Myometrial cell (primary cell): Measurements from ENCODE around the gene TCF20. TPM values are rescaled to one million over a fixed set of nuclear protein-coding genes. Genes with fewer than 3 reads are reported as not detected.

Experiments used
- total RNA-seq: library from RNA; depleted of rRNA; stranded (reverse); fragments of >200 nt; gene quantifications from 2 replicates; pipeline ENCODE4 v1.2.3, GENCODE V29; 2015

The TCF20 gene
- total RNA-seq, result 19.3 and 25.2 TPM in 2 replicates

GRCh38 chr22:42270510-42271190 is at the start of gene TCF20:
TCF20 (minus strand) TSS chr22:42270653; CDS start chr22:42215305, 55,348 bp downstream.

Other genes with a start within 250 kb of the TCF20 start
- gene NAGA, start 199.8 kb downstream of the TCF20 start, total RNA-seq, result 55.3 and 63.1 TPM in 2 replicates
- gene PHETA2, start 196.4 kb downstream of the TCF20 start, total RNA-seq, result 27.5 and 29.4 TPM in 2 replicates
- 4.6 and 6.0 TPM in 2 replicates for gene SMDT1, start 191.0 kb downstream of the TCF20 start, total RNA-seq
- gene NDUFA6, start 179.9 kb downstream of the TCF20 start, total RNA-seq, result 70.2 and 84.5 TPM in 2 replicates
- gene CYP2D6, start 139.8 kb downstream of the TCF20 start, total RNA-seq, result not detected in 2 replicates
- gene NFAM1, start 161.8 kb upstream of the TCF20 start, total RNA-seq, result 0.18 TPM in 1 of 2 replicates, not detected in the other
- gene RRP7A, start 249.1 kb upstream of the TCF20 start, total RNA-seq, result 37.9 and 49.0 TPM in 2 replicates